Kidney tubule cell (primary cell): Measurements from ENCODE around the gene NEURL2.
A peak's percentile ranks its signal among the peaks of the same experiment; 100 is the strongest.
"Not testable (repeated sequence)": the region's sequence is repeated elsewhere in the genome, so short reads cannot be mapped to it uniquely, and the experiment has no call there.

Source experiments
- DNase-seq: peaks from one replicate; pipeline ENCODE4 v3.0.0-alpha.2; 2018; ENCODE audit warnings: low spot score

NEURL2 gene

GRCh38 chr20:45890985-45891983 is at the start of gene NEURL2, which contains the start of gene CTSA:
Gene NEURL2, minus strand, starts transcription at chr20:45891208. Its CDS starts 217 bp downstream, at chr20:45890991.
Gene CTSA, plus strand, starts transcription at chr20:45891335. Its CDS starts 234 bp downstream, at chr20:45891569.
- peak; percentile 88 for DNase-seq

- DNase-seq: no peak
These were observed 49.5 kb upstream of the NEURL2 start for GRCh38 chr20:45940469-45940868.

- no peak for DNase-seq
These were observed 49.0 kb upstream of the NEURL2 start for GRCh38 chr20:45940053-45940452.

- DNase-seq: no peak
These were observed 47.9 kb upstream of the NEURL2 start for GRCh38 chr20:45938727-45939438.

GRCh38 chr20:45937765-45938164 is 46.8 kb upstream of the NEURL2 start:
- no peak for DNase-seq

- no peak for DNase-seq
These were observed 44.5 kb upstream of the NEURL2 start for GRCh38 chr20:45935416-45936046.

- DNase-seq: peak; percentile 96
These were observed 43.8 kb upstream of the NEURL2 start, which contains the start of gene PCIF1 for GRCh38 chr20:45934586-45935415. Gene PCIF1, plus strand, starts transcription at chr20:45934683. Its CDS starts 4,317 bp downstream, at chr20:45939000.

GRCh38 chr20:45934046-45934585 is 43.1 kb upstream of the NEURL2 start:
- peak; percentile 42 for DNase-seq

- peak; percentile 87 for DNase-seq
These were observed 42.4 kb upstream of the NEURL2 start for GRCh38 chr20:45933266-45934045.

- not testable (repeated sequence) for DNase-seq
These were observed 40.7 kb upstream of the NEURL2 start for GRCh38 chr20:45931680-45932079.

GRCh38 chr20:45927071-45927878 is 36.3 kb upstream of the NEURL2 start:
- DNase-seq: no peak

- DNase-seq: no peak
These were observed 35.7 kb upstream of the NEURL2 start for GRCh38 chr20:45926731-45927070.

GRCh38 chr20:45925821-45926506 is 35.0 kb upstream of the NEURL2 start:
- no peak for DNase-seq

- DNase-seq: peak; percentile 39
These were observed 33.6 kb upstream of the NEURL2 start for GRCh38 chr20:45924391-45925261.

- DNase-seq: no peak
These were observed 30.6 kb upstream of the NEURL2 start for GRCh38 chr20:45921337-45922189.

GRCh38 chr20:45920462-45921336 is 29.7 kb upstream of the NEURL2 start:
- DNase-seq: no peak
